GM12891 (cell line): ENCODE data around the gene MIGA1.

Source experiments
- POLR2A ChIP-seq: IDR thresholded peaks from 2 replicates; pipeline ENCODE4 v1.6.1; 2011; ENCODE audit warnings: low read depth, low read length, control low read depth
- POLR2AphosphoS5 ChIP-seq: IDR thresholded peaks from 2 replicates; pipeline ENCODE4 v1.6.1; 2011; ENCODE audit warnings: low read depth, low read length, control low read depth
- POU2F2 ChIP-seq: IDR thresholded peaks from 2 replicates; pipeline ENCODE4 v1.6.1; 2011; ENCODE audit warnings: low read depth, mild to moderate bottlenecking, control low read depth, low read length, moderate library complexity
- SPI1 ChIP-seq: IDR thresholded peaks from 2 replicates; pipeline ENCODE4 v1.6.1; 2011; ENCODE audit warnings: low read depth, low read length, control low read depth
- TAF1 ChIP-seq: IDR thresholded peaks from 2 replicates; pipeline ENCODE4 v1.6.1; 2011; ENCODE audit warnings: low read depth, low read length, control low read depth

DNA sequence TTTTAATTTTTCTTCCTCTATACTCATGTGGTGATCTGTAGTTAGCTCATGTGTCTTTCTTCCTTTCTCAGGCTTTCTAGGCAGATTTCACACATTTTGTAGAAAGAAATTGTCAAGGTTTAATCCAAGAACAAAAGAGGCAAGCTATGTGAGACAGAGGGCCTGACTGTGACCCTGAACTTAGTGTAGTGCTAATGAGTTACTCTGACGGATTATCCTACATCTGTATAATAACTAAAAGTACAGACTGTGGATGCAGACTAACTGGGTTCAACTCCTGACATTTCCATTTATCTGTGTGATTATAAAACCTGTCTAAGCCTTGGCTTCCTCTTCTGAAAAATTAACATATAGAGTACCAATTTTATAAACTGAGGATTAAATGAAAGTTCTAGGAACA lies 40.7 kb downstream of the MIGA1 start:
- TF ChIP-seq TAF1 (no peak), POLR2AphosphoS5 (no peak), POLR2A (no peak), SPI1 (no peak), POU2F2 (no peak)
